Fibroblast of villous mesenchyme (primary cell): ENCODE data around the gene NR6A1. TPM values are rescaled to one million over a fixed set of nuclear protein-coding genes. Genes with fewer than 3 reads are reported as not detected.

ENCODE experiments used
- DNase-seq: peaks from one replicate; pipeline ENCODE4 v3.0.0-alpha.2; 2010; ENCODE audit warnings: low read depth
- H3K4me3 ChIP-seq: 2 replicates; pipeline ENCODE4 v1.5.1; 2011; ENCODE audit warnings: low read depth, mild to moderate bottlenecking, low read length
- CTCF ChIP-seq: IDR thresholded peaks from 2 replicates; pipeline ENCODE4 v1.5.1; 2012; ENCODE audit warnings: low read depth, mild to moderate bottlenecking, low read length; ENCODE audit not compliant: insufficient read depth
- total RNA-seq: library from RNA; depleted of rRNA; stranded (reverse); fragments of >200 nt; gene quantifications from 2 replicates; pipeline ENCODE4 v1.2.3, GENCODE V29; 2012

NR6A1 gene
- total RNA-seq, 1 donor, result under 0.01 TPM

DNA sequence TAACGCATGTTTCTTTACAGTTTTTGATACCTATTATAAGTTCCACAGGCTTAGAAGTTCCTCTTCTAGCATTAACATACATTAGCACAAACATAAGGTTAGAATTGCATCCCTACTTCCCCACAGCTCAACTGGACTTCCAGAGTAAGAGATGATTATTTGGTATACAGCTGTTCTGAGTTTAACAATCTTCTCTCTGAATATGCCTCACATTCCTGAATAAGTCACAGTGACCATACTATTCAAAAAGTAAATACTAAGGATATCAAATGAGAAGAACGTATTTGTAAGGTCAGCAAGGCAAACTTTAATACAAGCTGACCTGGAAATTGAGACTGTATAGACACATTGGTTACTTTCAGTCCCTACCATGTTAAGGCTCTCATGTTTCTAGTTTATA is 21.3 kb downstream of the NR6A1 start:
- DNase-seq, result no peak
- no peak for TF ChIP-seq CTCF
- H3K4me3 ChIP-seq, result no peak overlapping the region

DNA sequence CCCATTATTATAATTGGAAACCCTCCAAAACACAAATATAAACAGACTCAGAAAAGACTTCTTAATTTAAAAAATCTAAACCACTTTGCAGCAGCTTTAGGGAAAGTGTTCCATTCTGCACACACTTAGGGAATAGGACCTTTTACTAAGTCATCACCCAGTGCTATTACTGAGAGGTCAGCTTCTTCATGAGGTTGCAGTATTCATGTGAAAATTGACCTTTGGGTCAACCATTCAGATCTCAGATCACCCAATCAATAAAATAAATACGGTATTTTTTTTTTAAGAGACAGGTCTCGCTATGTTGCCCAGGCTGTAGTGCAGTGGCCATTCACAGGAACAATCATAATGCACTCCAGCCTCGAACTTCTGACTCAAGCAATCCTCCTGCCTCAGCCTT is 21.8 kb downstream of the NR6A1 start:
- DNase-seq, result no peak
- no peak for TF ChIP-seq CTCF
- no peak overlapping the region for H3K4me3 ChIP-seq

DNA sequence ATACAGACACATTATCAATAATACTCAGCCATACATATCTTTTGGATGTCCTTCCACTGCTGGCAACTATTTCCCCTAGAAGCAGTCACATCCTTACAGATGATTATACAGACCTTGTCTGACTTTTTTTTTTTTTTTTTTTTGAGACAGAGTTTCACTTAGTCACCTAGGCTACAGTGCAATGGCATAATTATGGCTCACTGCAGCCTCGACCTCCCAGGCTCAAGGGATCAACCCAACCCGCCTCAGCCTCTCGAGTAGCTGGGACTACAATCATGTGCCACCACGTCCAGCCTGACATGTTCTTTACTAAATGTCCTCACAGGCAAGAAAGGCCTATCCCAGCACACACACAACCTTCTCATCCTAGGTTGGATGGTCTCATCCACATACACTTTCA is 24.0 kb downstream of the NR6A1 start:
- H3K4me3 ChIP-seq, result no peak overlapping the region
- TF ChIP-seq CTCF, result no peak
- DNase-seq, result no peak

DNA sequence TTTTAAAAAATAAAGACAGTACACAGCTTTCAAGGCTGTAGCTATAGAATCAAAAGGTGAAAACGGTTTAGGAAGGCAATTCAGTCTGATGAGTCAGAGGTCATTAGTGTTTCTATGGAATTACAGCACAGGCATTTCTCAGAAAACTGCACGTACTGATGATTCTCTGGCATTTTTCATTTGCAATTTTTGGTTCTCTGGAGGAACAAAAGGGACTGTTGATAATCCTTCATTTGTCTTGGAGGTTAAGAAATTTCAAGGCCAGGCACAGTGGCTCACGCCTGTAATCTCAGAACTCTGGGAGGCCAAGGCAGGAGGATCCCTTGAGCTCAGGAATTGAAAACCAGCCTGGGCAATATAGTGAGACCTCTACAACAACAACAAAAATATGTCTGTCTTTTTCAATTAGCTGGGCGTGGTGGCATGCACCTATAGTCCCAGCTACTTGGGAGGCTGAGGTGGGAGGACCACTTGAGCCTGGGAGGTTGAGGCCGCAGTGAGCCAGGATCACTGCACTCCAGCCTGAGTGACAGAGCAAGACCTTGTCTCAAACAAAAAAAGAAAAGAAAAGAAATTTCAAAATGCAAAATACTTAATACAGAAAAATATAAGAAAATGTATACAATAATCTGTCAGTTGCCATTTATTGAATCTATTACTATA is 27.3 kb downstream of the NR6A1 start:
- no peak for DNase-seq
- H3K4me3 ChIP-seq, result no peak overlapping the region
- no peak for TF ChIP-seq CTCF

DNA sequence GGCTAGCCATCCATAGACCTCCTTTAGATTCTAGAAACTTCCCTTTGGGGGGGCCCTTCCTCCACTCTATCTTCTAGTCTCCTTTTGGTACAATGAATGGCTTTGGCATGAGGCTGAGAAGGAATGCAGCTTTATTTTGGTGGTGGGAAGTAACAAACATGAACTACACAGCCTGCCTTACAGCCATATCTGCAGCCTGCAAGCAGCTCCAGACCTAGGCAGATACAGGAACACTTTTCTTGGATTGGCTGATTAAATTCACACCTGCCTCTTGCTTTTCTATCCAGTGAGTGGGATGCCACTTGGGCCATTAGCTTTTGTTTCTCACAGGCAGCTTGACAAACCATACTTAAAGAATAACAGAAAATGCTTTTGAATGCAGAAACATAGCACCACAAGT is 28.2 kb downstream of the NR6A1 start:
- no peak for DNase-seq
- TF ChIP-seq CTCF, result no peak
- no peak overlapping the region for H3K4me3 ChIP-seq

DNA sequence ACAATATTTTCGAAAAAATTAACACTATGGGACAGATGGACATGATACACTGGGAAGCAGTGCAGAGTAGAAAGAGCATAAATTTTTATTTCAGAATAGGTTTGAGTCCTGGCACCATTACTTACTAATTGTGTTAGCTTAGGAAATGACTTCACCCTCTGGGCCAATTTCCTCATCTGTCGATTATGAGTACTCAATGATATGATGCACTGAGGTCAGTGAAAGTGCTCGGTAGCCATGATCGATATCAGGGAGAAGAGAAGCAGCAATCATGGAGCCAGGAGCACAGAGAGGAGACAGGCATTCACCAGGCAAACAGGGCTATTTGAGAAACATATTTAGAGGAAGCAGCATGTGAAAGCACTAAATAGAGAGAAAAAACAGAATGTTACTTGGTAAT is 29.4 kb downstream of the NR6A1 start:
- no peak for TF ChIP-seq CTCF
- no peak for DNase-seq
- no peak overlapping the region for H3K4me3 ChIP-seq

- DNase-seq, result no peak
- TF ChIP-seq CTCF, result no peak
Observed at GRCh38 chr9:124741149-124741548, 30.0 kb downstream of the NR6A1 start.

More at GRCh38 chr9:124741149-124741548, 30.0 kb downstream of the NR6A1 start:
- H3K4me3 ChIP-seq, result no peak overlapping the region
